NCI-H2107 treated with DMSO at 0.1 percent for 48 hours (cell line): ENCODE results near the gene OXSR1.

Source experiments
- DNase-seq: peaks from one replicate; lab custom pipeline; 2025; ENCODE audit not compliant: unreplicated experiment; lab: John Stamatoyannopoulos, UW

OXSR1 gene

DNA sequence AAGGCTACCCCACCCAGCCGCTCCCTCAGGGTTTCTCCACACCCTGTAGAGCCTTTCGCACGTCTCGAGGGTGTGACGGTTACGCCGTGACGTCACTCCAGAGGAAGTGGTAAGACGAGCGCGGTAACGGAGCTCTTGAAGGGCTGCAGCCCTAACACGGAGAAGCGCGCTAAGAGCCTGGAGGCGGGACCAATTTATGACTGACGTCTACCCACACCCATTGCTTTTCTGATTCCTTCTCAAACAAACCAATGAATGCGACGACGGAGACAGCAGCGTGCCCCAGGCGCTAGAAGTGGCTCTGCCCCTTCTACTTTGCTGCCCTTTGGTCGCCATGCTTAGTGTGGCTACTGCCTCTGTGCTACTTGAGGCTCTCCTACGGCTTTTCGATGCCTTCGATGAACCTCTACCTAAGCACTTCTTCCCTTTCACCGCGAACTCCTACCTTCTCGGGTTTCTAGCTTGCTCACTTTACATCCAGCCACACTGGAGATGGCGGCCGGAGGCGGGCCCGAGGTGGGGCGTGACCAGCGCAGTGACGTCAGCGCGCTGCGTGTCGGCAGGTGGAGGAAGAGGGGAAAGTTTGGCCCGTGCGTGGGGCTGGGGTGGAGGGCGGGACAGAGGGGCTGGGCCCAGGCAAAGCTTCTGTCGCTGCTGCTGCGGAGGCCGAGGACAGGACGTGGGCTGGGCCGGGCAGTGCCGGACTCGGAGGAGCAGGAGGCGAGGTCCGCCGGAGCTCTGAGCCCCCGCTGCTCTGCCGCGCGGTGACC, at the start of gene OXSR1:
TSS of gene OXSR1 (plus strand) at position 586 of the 770 bp plus-strand sequence. CDS start 340 bp downstream, outside the sequence.
- peak; percentile 91 for DNase-seq

GRCh38 chr3:38115645-38116427, 49.5 kb upstream of the OXSR1 start:
- no peak for DNase-seq

DNA sequence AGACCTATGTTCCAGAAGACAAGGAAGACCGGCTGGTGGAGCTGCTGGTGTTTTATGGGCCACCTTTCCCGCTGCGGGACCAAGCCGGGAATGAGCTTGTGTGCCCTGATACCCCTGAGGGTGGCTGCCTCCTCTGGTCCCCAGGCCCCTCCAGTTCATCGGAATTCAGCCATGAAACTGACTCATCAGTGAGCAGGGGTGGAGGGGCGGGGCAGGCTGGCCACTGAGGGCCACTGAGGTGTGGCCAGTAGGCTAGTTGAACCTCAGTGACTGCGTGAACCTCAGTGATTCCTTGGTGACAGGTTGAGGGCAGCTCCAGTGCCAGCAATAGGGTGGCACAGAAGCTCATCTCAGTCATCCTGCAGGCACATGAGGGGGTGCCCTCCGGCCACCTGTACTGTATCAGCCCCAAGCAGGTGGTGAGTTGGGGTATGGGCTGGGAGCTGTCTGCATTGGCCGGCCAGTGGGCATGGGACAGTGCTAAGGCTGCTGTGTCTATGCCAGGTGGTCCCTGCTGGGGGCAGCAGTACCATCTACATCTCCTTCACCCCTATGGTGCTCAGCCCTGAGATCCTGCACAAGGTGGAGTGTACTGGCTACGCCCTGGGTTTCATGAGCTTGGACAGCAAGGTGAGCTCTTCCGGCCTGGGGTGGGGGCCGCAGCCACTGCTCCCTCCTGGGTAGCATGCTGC, 48.7 kb upstream of the OXSR1 start:
- no peak for DNase-seq

DNA sequence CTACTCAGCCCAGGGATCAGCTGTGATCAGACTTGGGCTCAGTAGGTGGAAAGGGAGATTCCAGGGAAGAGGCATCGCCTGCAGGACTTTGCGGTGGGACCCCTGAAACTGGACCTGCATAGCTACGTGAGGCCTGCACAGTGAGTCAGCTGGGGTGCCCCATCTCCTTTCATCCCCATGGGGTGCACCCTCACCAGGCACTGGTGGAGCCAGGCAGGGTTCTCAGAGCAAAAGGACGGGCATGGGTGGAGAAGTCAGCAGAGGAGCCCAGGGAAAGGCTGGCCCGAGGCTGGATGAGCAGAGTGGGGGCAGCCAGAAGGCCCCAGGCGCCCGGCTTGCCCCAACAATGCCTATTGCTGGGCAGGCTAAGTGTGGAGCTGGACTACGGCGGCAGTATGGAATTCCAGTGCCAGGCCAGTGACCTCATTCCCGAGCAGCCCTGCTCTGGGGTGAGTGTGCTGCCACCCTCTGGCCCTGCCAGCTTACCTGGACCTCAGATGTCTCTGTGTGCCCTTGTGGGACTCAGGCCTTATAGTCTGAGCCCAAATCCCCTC, 48.1 kb upstream of the OXSR1 start:
- DNase-seq, result no peak

GRCh38 chr3:38117748-38118420, 47.5 kb upstream of the OXSR1 start:
- peak; percentile 15 for DNase-seq

DNA sequence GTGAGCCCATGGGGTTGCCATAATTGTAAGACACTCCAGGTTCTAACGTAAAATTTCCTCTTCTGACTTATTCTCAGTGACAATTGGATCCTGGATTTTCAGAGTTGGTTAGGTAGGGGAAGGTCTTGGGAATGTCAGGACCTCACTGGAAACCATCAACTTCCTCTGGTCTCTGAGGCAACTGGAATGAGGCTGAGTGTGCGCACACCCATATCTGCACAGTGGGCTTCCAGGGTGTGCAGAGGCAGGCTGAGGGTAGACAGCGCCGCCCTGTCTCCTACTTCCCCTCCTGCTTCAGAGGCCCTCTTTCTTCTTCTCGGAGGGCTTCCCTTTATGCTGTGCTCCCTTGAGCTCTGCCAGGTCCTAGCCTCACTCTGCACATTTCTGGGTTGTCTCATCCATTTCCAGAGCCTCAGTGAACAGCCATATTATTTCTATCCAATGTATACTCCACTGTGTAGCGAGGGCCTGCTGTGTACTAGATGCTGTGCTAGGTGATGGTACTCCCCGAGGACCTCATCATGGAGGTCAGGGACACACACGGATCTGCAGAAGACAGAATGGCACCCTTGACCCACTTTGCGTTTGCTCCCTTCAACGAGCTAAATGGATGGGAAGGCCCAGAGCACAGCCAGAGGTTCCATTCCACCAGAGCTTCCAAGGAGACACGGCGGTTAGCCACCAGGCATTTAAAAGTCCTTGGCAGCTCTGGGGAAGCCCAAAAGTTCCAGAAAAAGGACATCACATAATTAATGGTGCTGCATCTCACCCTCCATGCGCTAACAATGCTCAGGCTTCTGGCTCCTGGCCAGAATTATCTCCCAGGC, 46.7 kb upstream of the OXSR1 start:
- DNase-seq, result no peak

- no peak for DNase-seq
Observed at GRCh38 chr3:38119248-38119544, 46.1 kb upstream of the OXSR1 start.

DNA sequence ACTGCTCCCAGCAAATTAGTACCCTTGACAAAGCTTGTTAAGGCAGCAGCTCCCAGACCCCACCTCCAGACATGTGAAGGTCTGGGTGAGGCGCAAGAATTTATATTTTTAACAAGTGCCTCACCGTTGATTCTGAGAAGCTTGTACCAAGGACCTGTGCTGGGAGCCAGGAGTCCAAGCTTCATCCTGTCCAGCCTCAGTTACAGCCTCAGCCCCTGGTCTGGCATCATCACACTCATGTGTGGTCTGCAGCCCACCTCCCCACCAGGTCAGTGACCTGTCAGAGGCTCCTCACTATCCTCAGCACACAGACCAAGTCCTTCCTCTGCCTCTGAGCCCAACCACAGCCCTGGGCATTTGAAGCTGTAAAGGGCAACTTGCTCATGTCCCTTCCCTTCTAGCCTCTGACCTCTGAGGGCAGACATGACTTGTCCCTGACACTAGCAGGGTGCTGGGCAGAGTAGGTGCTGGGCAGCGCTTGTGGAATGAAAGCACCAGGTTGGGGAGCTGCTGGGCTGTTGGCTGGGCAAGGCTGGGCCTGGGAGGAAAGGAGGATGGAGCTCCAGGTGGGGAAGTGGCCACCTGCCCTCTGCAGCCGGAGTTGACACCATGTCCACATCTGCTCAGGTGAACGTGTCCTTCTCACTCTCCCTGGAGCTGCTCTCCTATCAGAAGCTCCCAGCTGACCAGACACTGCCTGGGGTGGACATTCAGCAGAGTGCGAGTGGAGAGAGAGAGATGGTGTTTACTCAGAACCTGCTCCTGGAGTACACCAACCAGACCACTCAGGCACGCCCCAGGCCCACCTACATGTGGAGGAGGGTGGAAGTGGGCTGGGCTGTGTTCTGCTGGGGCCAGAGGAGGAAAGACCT, 45.3 kb upstream of the OXSR1 start:
- no peak for DNase-seq

- DNase-seq, result no peak
Observed at GRCh38 chr3:38120693-38121450, 44.5 kb upstream of the OXSR1 start.

DNA sequence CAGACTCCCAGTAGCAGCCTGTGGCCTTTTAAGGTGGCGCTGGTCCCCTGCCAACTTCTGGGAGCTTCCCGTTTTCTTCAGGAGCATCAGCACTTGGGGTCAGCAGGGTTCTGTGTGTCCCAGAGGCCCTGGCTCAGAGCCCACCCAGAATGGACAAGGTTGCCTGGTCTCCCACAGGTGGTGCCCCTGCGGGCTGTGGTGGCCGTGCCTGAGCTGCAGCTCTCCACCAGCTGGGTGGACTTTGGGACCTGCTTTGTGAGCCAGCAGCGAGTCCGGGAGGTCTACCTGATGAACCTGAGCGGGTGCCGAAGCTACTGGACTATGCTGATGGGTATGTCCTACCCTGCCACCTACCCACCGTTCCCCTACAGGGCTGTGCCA, 43.9 kb upstream of the OXSR1 start:
- no peak for DNase-seq

DNA sequence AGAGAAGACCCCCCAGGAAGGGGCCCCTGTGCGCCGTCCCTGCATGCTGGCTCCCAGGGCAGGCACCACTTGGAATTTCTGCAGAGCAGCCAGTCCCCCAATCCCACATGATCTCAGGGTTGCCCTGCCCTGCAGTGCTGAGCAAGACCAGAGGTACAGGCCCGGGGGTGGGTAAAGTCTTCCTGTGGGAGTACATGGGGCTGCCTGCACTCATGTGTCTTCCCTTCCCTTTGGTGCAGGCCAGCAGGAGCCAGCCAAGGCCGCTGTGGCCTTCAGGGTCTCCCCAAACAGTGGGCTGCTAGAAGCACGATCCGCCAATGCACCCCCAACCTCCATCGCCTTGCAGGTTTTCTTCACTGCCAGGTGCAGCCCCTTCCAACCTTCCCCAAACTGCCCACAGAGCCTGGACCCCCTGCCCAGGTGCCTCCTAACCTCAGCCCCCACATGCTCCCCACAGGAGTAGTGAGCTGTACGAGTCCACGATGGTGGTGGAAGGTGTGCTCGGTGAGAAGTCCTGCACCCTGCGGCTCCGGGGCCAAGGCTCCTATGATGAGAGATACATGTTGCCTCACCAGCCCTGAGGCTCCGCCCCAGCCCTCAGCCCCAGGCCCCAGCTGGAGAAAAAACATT, 43.4 kb upstream of the OXSR1 start:
- no peak for DNase-seq

GRCh38 chr3:38122712-38123290, 42.5 kb upstream of the OXSR1 start:
- DNase-seq, result no peak

- no peak for DNase-seq
Observed at GRCh38 chr3:38124324-38125122, 40.8 kb upstream of the OXSR1 start.

DNA sequence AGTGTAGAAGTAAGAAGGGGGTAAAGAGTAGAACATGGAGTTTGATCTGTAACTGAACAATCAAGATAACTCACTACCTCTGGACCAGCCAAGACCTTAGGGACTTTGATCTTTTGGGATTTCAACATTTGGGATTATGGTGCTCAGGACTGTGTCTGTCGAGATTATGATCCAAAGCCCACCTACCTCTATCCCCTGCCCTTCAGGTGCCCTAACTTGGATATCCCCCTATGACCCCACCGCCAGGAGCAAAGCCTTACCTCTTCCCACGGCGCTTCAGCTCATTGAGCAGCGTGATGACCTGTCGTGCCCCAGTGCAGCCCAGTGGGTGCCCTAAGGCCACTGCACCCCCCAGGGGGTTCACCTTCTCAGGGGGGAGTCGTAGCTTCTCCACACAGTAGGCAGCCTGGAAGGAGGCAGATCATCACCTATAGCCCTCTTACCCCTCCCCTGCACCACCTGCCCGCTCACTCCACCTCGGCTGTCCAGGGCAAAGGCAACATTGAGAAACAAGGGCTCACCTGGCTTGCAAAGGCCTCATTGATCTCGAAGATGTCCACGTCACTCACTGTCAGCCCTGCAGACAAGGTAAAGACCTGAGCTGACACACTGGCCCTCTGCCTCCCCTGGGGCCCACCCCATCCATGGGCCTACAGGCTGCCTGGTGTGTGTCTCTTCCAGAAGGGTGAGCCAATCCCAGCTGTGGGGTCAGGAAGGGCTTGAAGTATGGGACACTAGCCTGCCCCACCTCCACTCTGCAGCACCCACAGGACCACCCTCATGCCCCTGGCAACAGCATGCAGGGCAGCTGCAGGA, 39.8 kb upstream of the OXSR1 start:
- no peak for DNase-seq

DNA sequence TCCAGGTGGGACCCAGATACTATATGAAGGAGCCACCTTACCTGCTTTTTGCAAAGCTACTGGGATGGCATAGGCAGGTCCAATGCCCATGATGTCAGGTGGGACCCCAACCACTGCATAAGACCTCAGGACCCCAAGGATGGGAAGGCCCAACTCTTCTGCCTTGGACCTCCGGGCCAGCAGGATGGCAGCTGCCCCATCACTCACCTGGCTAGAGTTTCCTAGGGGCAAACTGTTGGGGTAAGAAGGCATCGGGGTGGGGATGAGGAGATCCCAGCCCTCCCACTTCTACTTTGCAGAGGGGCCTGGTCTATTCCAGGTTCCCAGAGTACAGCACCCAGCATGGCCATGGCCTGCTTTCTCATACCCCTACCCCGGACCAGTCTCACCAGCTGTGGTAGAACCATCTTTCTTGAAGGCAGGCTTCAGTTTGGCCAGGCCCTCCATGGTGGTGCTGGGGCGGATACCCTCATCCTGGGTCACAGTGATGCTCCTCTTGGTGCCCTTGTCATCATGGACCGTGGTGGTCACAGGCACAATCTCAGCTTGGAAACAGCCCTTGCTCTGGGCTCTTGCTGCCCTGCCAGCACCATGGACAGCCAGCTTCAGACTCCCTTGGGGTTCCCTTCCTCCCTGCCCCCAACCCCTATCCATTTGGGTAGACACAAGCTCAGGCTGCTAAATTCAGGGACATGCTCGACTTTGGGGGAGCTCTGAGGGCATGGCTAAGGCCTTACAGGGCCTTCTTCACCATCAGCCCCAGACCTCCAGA, 39.0 kb upstream of the OXSR1 start:
- DNase-seq, result no peak
